ENCODE results near the gene OLFML2B.

- TF ChIP-seq CTCF (IDR thresholded peaks at IDR 0.05) (no peak), POLR2A (IDR thresholded peaks at IDR 0.05) (no peak)
These were observed 14.0 kb downstream of the OLFML2B start for GRCh38 chr1:162009501-162010174.

Data from uterus (tissue), 2 donors.